Activated T-cell treated with anti-CD3 and anti-CD28 coated beads for 1 hour (primary cell): ENCODE data around the gene SYNM.

ENCODE experiments used
- DNase-seq: peaks from one replicate; pipeline ENCODE4 v3.0.0-alpha.2; 2020; ENCODE audit warnings: low read depth

The SYNM gene

DNA sequence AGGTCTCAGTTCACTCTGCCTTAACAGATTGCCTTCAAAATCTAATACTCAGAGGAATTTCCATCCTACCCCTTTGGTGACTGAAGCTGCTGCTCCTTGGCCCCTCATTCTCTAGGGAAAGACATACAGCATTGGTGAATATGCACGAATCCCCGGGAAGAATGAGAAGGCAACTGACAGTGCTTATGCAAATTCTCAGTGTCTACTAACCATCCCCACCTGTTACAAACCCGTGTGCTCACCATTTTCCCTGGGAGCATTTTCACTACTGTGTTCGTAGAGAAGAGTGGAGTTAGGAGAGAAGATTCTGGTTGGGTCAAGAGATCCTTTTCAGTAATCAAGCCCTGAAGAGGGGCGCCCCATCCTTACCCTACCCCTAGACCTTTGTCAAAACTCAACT lies 37.7 kb downstream of the SYNM start:
- DNase-seq: no peak

DNA sequence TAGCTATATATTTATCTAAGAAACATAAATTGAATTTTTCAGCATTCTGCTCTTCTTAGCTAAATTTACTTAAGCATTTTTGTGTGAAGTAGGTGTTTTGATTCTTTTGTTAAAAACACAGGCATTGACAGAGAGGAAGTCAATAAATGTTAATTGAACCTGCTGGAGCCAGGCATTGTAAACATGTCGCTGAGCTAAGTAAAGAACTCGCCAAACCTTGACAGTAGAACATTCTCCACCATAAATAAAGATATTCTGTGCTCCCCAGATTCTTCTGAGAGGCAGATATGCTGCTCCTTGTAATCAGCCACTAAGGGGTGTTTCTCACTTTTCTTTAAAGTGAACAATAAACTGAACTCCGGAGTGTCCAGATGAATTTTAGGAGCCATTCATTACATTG lies 38.4 kb downstream of the SYNM start:
- no peak for DNase-seq

- no peak for DNase-seq
These were observed 39.1 kb downstream of the SYNM start for GRCh38 chr15:99143655-99144610.

GRCh38 chr15:99145005-99145404 lies 40.1 kb downstream of the SYNM start:
- no peak for DNase-seq

DNA sequence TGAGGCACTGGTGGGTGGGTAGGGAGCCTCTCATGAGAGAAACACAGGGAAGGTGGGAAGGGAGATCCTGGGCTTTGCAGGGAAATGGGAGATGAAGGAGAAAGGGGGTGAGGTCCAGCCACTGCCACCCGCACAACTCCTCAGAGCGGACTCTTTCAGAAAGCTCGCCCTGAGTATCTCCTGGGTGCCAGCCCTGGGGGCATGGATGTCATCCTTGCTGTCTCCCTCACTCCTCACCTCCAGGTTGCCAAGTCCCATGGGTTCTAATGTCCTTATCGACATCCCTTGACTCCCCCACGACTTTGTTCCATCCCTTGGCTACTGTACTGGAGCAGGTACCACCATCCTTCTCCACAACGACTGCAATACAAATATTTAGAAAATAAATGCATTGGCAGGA lies 40.9 kb downstream of the SYNM start:
- no peak for DNase-seq

DNA sequence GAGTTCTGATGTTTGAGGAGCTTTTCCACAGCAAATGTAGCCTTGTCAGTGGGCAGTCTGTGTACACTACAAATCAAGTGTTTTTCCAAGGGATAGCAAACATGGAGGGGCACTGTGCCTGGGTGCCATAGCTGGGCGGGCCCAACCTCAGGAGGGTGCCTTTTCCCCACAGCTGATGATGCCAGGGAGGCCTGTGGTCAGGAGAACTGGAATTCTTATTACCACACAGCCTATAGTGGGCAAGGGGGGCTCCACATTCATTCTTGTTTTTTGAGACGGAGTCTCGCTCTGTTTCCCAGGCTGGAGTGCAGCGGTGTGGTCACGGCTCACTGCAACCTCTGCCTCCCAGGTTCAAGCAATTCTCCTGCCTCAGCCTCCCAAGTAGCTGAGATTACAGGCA lies 41.8 kb downstream of the SYNM start:
- DNase-seq: no peak

GRCh38 chr15:99148851-99149276 lies 44.0 kb downstream of the SYNM start:
- no peak for DNase-seq

DNA sequence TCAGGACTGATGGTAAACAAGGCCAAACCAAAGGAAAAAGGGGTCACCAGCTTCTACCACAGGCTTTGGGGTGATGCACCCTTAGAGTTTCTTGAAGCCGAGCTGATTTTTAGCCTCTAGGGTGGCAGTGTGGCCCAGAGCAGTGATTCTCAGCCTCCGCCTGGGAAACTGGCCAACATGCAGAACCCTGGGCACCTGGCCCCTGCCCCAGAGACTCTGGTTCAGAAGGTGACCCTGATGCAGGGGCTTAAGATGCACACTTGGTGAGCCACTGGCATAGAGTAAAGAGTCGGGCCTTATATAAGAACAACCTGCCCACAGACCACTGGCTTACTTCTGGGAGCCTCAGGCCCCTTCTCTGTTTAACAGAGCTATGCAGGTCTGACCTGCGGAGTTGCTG lies 44.5 kb downstream of the SYNM start:
- DNase-seq: no peak

- DNase-seq: no peak
These were observed 46.3 kb downstream of the SYNM start for GRCh38 chr15:99151156-99151555.

- no peak for DNase-seq
These were observed 48.2 kb downstream of the SYNM start for GRCh38 chr15:99153026-99153535.

DNA sequence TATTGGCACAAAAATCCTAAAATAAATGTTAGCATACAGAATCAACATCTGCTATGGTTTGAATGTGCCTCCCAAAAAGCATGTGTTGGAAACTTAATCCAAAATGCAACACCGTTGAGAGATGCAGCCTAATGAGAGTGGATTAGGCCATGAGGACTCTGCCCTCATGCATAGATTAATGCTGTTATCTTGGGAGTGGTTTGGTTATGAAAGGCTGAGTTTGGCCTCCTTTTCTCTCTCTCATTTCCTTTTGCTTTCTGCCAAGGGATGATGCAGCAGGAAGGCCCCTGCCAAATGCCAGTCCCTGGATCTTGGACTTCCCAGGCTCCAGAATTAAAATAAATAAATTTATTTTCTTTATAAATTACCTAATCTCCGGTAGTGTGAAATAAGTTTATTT lies 49.4 kb downstream of the SYNM start:
- no peak for DNase-seq

GRCh38 chr15:99155961-99156443 lies 51.1 kb downstream of the SYNM start:
- no peak for DNase-seq

GRCh38 chr15:99157456-99157855 lies 52.6 kb downstream of the SYNM start:
- no peak for DNase-seq

DNA sequence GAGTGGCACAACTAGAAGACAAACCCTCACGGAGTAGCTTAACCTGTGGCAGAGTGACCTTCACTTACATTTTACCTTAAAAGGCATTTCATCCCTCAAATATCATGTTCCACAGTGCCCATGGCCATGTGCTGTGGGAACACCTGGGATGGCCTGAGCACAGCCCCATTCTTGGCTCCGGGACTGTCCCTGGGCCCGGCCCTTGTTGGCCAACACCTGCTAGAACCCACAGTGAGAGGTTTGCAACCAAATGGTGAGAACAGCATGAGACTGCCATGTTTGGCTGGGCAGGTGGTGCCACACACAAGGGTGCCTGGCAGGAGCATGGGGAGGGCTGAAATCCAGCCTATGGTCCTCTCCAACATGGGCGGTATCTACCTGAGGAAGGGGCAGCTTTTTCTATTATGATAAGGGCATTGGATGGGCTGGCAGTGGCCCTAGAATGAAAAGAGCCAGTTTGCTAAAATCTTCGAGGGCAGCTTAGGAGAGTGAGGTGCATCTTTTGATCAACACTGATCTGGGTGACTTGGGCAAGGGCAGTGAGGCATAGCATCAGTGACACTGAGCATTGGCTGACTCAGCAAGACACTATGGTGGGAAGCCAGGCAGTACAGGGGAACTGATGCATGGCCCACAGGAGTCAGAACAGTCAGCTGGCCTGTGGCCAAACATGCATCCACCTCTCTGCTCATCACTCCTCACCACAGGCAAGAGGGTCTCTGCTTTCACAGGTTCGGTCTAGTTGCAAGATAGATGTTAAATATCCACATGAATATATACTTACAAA lies 53.9 kb downstream of the SYNM start:
- no peak for DNase-seq

DNA sequence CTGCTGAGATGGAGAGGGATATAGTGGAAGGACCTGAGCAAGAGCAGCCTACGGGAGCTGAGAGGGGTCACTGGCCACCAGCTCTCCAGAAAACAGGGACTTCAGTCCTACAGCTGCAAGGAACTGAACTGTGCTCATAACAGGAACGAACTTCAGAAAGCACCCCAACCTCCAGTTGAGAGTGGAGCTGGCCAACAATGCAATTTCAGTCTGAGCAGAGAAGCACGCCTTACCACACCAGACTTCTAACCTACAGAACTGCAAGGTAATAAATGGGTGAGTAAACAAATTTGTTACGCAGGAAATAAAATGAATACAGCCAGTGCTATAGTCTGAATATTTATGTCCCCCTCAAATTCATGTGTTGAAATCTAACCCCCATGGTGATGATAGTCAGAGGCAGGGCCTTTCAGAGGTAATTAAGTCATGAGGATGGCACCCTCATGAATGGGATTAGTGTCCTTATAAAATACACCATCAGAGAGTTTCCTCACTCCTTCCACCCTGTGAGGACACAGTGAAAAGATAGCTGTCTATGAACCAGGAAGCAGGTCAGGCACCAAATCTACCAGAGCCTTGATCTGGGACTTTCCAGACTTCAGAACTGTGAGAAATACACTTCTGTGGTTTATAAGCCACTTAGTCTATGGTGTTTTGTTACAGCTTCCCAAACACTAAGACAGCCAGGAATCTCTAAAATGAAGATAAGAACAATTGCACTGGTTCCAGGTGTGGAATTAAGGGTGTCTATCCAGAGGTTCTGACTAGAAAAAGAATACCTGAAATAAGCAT lies 58.6 kb downstream of the SYNM start:
- no peak for DNase-seq

- DNase-seq: no peak
These were observed 59.2 kb downstream of the SYNM start for GRCh38 chr15:99164119-99164518.

DNA sequence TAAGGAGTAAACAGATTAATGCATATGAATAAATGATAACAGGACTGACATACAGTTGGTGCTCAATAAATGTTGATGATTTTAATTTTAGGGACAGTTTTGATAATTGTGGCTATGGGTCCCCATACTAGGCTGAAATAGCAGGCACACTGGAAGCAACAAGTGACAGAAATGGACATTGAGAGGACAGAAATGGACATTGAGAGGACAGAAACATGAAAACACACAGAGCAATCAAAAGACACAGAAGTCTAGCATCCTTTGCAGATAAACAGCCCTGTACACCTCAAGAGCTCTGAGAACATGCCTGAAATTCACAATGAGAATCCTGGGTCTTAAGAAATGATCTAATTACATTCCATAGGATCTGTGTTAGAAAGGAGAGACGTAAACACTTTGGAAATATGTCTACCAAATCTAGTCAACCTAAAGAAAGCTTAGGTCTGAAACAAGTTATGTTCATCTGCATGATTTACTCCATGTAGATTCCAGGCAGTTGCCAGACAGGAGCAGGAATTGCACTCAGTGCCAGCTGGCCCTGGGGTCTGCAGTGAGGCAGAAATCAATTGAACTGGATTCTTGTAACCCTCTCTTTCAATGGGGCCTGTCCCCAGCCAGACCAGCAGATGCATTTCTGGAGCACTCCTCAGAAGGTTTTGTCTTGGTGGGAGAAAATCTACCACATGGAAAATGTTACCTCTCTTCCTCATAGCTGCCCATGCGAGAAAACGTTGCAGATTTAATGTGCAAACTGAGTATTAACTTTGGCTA lies 60.3 kb downstream of the SYNM start:
- no peak for DNase-seq

DNA sequence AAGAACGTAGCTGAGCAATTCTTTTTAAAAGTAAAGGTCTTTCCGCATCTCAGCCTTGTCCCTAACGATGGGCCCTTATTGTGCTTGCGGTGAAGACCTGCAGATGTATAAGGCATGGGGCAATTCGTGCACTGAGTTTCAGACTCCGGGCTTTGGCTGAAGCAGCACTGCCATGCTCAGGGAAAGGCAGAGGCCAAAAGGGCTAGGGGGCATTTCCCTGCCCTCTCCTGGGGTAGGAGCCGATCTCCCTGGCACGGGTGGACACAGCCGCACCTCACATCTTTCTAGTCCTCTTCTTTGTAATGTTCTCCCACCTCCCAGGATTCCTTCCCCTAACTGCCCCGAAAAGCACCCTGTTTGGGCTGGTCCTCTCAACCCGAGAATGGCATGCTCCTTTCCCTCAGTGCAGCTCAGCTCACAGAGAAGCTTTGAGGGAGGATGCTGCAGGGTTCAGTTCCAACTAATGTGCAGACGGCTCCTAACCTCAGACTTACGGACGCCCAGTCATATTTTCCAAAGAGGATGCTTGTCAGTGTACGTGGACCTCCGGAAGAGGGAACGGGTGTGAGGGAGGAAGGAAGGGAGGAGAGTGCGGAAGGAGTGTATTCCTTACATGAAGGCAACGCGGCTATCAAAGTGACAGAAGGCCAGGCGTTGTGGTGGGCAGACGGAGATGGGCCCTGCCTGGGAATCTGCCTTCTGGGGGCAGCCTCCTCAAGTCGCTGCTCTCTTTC lies 61.2 kb downstream of the SYNM start:
- no peak for DNase-seq

- no peak for DNase-seq
These were observed 62.3 kb downstream of the SYNM start for GRCh38 chr15:99167201-99167600.

GRCh38 chr15:99167640-99168039 lies 62.8 kb downstream of the SYNM start:
- no peak for DNase-seq
